Measurements from ENCODE around the gene MMEL1. TPM values are rescaled to one million over a fixed set of nuclear protein-coding genes. Genes with fewer than 3 reads are reported as not detected.

MMEL1 gene
- total RNA-seq, 2 experiments from 2014 or later: not detected

- H4K20me1 ChIP-seq (ENCODE audit: insufficient read depth, low read length): no peaks in the 10 kb centered on the region
- intact Hi-C loops (cut with micrococcal nuclease; ENCODE audit: unreplicated experiment): no loop called here
- CTCF ChIA-PET (ENCODE audit: unreplicated experiment): no interaction called here
Observed at GRCh38 chr1:2598329-2598931, 34.4 kb downstream of the MMEL1 start.

GRCh38 chr1:2597441-2598328, 35.1 kb downstream of the MMEL1 start:
- Histone ChIP-seq H3K4me1 (ENCODE audit: insufficient read depth, low read length, poor library complexity, severe bottlenecking) (peaks cover 5% of the 10 kb centered on the region), H4K20me1 (ENCODE audit: insufficient read depth, low read length) (no peaks in the 10 kb centered on the region), H3K79me2 (ENCODE audit: insufficient read depth, low read depth, low read length) (no peaks in the 10 kb centered on the region), H2AFZ (ENCODE audit: low read length) (no peak overlapping the region), H3K4me3 (ENCODE audit: low read depth, low read length, poor library complexity, severe bottlenecking) (no peak overlapping the region), H3K36me3 (ENCODE audit: insufficient read depth, low read length) (no peaks in the 10 kb centered on the region), H3K9me3 (ENCODE audit: low read length) (no peaks in the 10 kb centered on the region), H3K9me2 (ENCODE audit: insufficient read depth, low read length) (no peaks in the 10 kb centered on the region), H3K27ac (ENCODE audit: low read depth, low read length, poor library complexity, severe bottlenecking) (no peak overlapping the region), H3K4me2 (ENCODE audit: low read length) (no peak overlapping the region)
- POLR2A ChIA-PET: no interaction called here
- no peak for DNase-seq (ENCODE audit: low spot score)
- CTCF ChIA-PET (ENCODE audit: unreplicated experiment): no interaction called here
- BruUV-seq (replicated peaks): no TSS peak
- intact Hi-C loops (cut with micrococcal nuclease; ENCODE audit: unreplicated experiment): no loop called here
- no peak for TF ChIP-seq EZH2phosphoT487 (IDR thresholded peaks at IDR 0.05; ENCODE audit: borderline replicate concordance, low read depth, low read length)
- no peak for TF ChIP-seq CTCF (conservative IDR thresholded peaks at IDR 0.05; ENCODE audit: low read length)

More at GRCh38 chr1:2598329-2598931, 34.4 kb downstream of the MMEL1 start:
- no peak overlapping the region for H3K4me2 ChIP-seq (ENCODE audit: low read length)
- H3K4me3 ChIP-seq (ENCODE audit: low read depth, low read length, poor library complexity, severe bottlenecking): no peak overlapping the region
- H3K79me2 ChIP-seq (ENCODE audit: insufficient read depth, low read depth, low read length): no peaks in the 10 kb centered on the region
- no peaks in the 10 kb centered on the region for H3K36me3 ChIP-seq (ENCODE audit: insufficient read depth, low read length)
- DNase-seq (ENCODE audit: low spot score): no peak
- BruUV-seq (replicated peaks): no TSS peak
- POLR2A ChIA-PET: no interaction called here
- H3K9me3 ChIP-seq (ENCODE audit: low read length): no peaks in the 10 kb centered on the region
- no peak overlapping the region for H2AFZ ChIP-seq (ENCODE audit: low read length)
- TF ChIP-seq CTCF (conservative IDR thresholded peaks at IDR 0.05; ENCODE audit: low read length) (peak; percentile 45), EZH2phosphoT487 (IDR thresholded peaks at IDR 0.05; ENCODE audit: borderline replicate concordance, low read depth, low read length) (no peak)
- no peaks in the 10 kb centered on the region for H3K9me2 ChIP-seq (ENCODE audit: insufficient read depth, low read length)
- peaks cover 5% of the 10 kb centered on the region for H3K4me1 ChIP-seq (ENCODE audit: insufficient read depth, low read length, poor library complexity, severe bottlenecking)
- no peak overlapping the region for H3K27ac ChIP-seq (ENCODE audit: low read depth, low read length, poor library complexity, severe bottlenecking)

Data from OCI-LY7 (cell line).